ENCODE results near the gene LTBP2.
A peak's percentile ranks its signal among the peaks of the same experiment; 100 is the strongest.

LTBP2 gene

GRCh38 chr14:74611650-74612349 lies at the start of gene LTBP2:
TSS of gene LTBP2 (minus strand) at chr14:74612237. CDS start at chr14:74611944, 293 bp downstream.
- peak; percentile 11 for DNase-seq

GRCh38 chr14:74660863-74661262 lies 48.8 kb upstream of the LTBP2 start:
- DNase-seq, result no peak

GRCh38 chr14:74660167-74660566 lies 48.1 kb upstream of the LTBP2 start:
- DNase-seq, result no peak

GRCh38 chr14:74658535-74659131 lies 46.6 kb upstream of the LTBP2 start:
- no peak for DNase-seq

GRCh38 chr14:74656964-74657363 lies 44.9 kb upstream of the LTBP2 start:
- no peak for DNase-seq

GRCh38 chr14:74655599-74656395 lies 43.8 kb upstream of the LTBP2 start:
- no peak for DNase-seq

GRCh38 chr14:74654931-74655330 lies 42.9 kb upstream of the LTBP2 start:
- DNase-seq, result no peak

- DNase-seq, result no peak
Observed at GRCh38 chr14:74653386-74654138, 41.5 kb upstream of the LTBP2 start.

- DNase-seq, result no peak
Observed at GRCh38 chr14:74652541-74652940, 40.5 kb upstream of the LTBP2 start.

- no peak for DNase-seq
Observed at GRCh38 chr14:74650927-74651686, 39.1 kb upstream of the LTBP2 start.

GRCh38 chr14:74649673-74650072 lies 37.6 kb upstream of the LTBP2 start:
- no peak for DNase-seq

GRCh38 chr14:74649167-74649566 lies 37.1 kb upstream of the LTBP2 start:
- no peak for DNase-seq

GRCh38 chr14:74648601-74649000 lies 36.6 kb upstream of the LTBP2 start:
- no peak for DNase-seq

- DNase-seq, result no peak
Observed at GRCh38 chr14:74647678-74648461, 35.8 kb upstream of the LTBP2 start.

GRCh38 chr14:74647061-74647677 lies 35.1 kb upstream of the LTBP2 start:
- DNase-seq, result no peak

- DNase-seq, result no peak
Observed at GRCh38 chr14:74645756-74646470, 33.9 kb upstream of the LTBP2 start.

GRCh38 chr14:74645244-74645643 lies 33.2 kb upstream of the LTBP2 start:
- no peak for DNase-seq

- no peak for DNase-seq
Observed at GRCh38 chr14:74641601-74642391, 29.8 kb upstream of the LTBP2 start.

GRCh38 chr14:74638966-74639365 lies 26.9 kb upstream of the LTBP2 start:
- DNase-seq, result no peak

- DNase-seq, result no peak
Observed at GRCh38 chr14:74638066-74638465, 26.0 kb upstream of the LTBP2 start.

Data from CD4-positive, alpha-beta T cell treated with Interleukin-21 for 1 hour (primary cell).